GM13977 (cell line): Measurements from ENCODE around the gene CAVIN1.
A peak's percentile ranks its signal among the peaks of the same experiment; 100 is the strongest.

Experiments used
- DNase-seq: peaks from one replicate; pipeline ENCODE4 v3.0.0; 2012; ENCODE audit warnings: low spot score
- CTCF ChIP-seq: IDR thresholded peaks from 2 replicates; pipeline ENCODE4 v1.5.1; 2012; ENCODE audit warnings: mild to moderate bottlenecking, control low read depth; ENCODE audit not compliant: insufficient read depth; ENCODE audit errors: extremely low read depth, missing control alignments
- in situ Hi-C: fragments of 300-500 bp; cut with MboI; formaldehyde crosslinking; loops from one replicate; pipeline ENCODE4 v1.12.0; 2022; ENCODE audit warnings: low sequenced_read_pairs, low pct_unique_long_range_greater_than_20kb, mixed read lengths, inconsistent platforms; ENCODE audit not compliant: unreplicated experiment

The CAVIN1 gene

GRCh38 chr17:42414704-42415409 lies 8.2 kb downstream of the CAVIN1 start:
- in situ Hi-C loops: no loop called here
- peak; percentile 70 for DNase-seq
- TF ChIP-seq CTCF: no peak

GRCh38 chr17:42413464-42414040 lies 9.5 kb downstream of the CAVIN1 start:
- DNase-seq: no peak
- no peak for TF ChIP-seq CTCF
- in situ Hi-C loops: no loop called here

- no peak for TF ChIP-seq CTCF
- no peak for DNase-seq
- in situ Hi-C loops: no loop called here
Measured at GRCh38 chr17:42411905-42412679, 11.0 kb downstream of the CAVIN1 start.

- TF ChIP-seq CTCF: no peak
- in situ Hi-C loops: no loop called here
- no peak for DNase-seq
Measured at GRCh38 chr17:42411361-42411760, 11.7 kb downstream of the CAVIN1 start.

GRCh38 chr17:42410319-42410685 lies 12.8 kb downstream of the CAVIN1 start:
- in situ Hi-C loops: no loop called here
- TF ChIP-seq CTCF: no peak
- DNase-seq: no peak

GRCh38 chr17:42409523-42410318 lies 13.3 kb downstream of the CAVIN1 start:
- TF ChIP-seq CTCF: no peak
- no peak for DNase-seq
- in situ Hi-C loops: no loop called here
